HepG2 (cell line): Measurements from ENCODE around the gene ANKFY1. TPM values are rescaled to one million over a fixed set of nuclear protein-coding genes. Genes with fewer than 3 reads are reported as not detected.

Experiments
- BHLHE40 ChIP-seq: IDR thresholded peaks from 2 replicates; pipeline ENCODE4 v1.6.1; 2011; ENCODE audit warnings: low read length, improper control_type of control experiment
- BORCS8-MEF2B ChIP-seq: sonication (generic); formaldehyde crosslinking; IDR thresholded peaks from 2 replicates; pipeline ENCODE4 v1.8.0; 2022; ENCODE audit warnings: mild to moderate bottlenecking, missing genetic modification reagents
- GABPB1 ChIP-seq: IDR thresholded peaks from 2 replicates; pipeline ENCODE4 v1.6.1; 2016; ENCODE audit warnings: mild to moderate bottlenecking, missing genetic modification reagents, moderate library complexity, missing compliant biosample characterization
- KAT7 ChIP-seq: IDR thresholded peaks from 2 replicates; pipeline ENCODE4 v1.6.1; 2018; ENCODE audit warnings: borderline replicate concordance, missing compliant biosample characterization
- MATR3 ChIP-seq: sonication (generic); formaldehyde crosslinking; IDR thresholded peaks from 2 replicates; pipeline ENCODE4 v1.4.0; 2020; ENCODE audit warnings: missing genetic modification reagents
- MAZ ChIP-seq, 2 experiments: sonication (generic) in 1 of 2; formaldehyde crosslinking in 1 of 2; IDR thresholded peaks; 2 replicates each; pipeline versions ENCODE4 v1.5.0 to v1.6.1; 2012 to 2020; ENCODE audit warnings: low read depth in 2 of 2, mild to moderate bottlenecking in 2 of 2, borderline replicate concordance in 1 of 2, improper control_type of control experiment in 1 of 2, low read length in 1 of 2, missing genetic modification reagents in 1 of 2, moderate library complexity in 1 of 2
- NFIC ChIP-seq: IDR thresholded peaks from 2 replicates; pipeline ENCODE4 v1.6.1; 2012; ENCODE audit warnings: mild to moderate bottlenecking, low read length, inconsistent platforms
- PAF1 ChIP-seq: IDR thresholded peaks from 2 replicates; pipeline ENCODE4 v1.6.1; 2016; ENCODE audit warnings: missing genetic modification reagents, missing compliant biosample characterization
- RORA ChIP-seq: sonication (generic); formaldehyde crosslinking; IDR thresholded peaks from 2 replicates; pipeline ENCODE4 v1.5.0; 2020; ENCODE audit warnings: mild to moderate bottlenecking, missing genetic modification reagents, moderate library complexity
- TBL1XR1 ChIP-seq: fragments of 150-350 bp; IDR thresholded peaks from 2 replicates; pipeline ENCODE4 v1.6.1; 2014; ENCODE audit warnings: borderline replicate concordance, low read length; ENCODE audit not compliant: partially characterized antibody
- TFE3 ChIP-seq: IDR thresholded peaks from 2 replicates; pipeline ENCODE4 v1.6.1; 2016
- ZEB1 ChIP-seq: IDR thresholded peaks from 2 replicates; pipeline ENCODE4 v1.6.1; 2012; ENCODE audit warnings: mild to moderate bottlenecking, low read depth, inconsistent platforms; ENCODE audit not compliant: insufficient replicate concordance
- ZFAT ChIP-seq: sonication (generic); formaldehyde crosslinking; conservative IDR thresholded peaks from 2 replicates; pipeline ENCODE4 v1.8.1; 2023; ENCODE audit warnings: missing genetic modification reagents, inconsistent platforms
- ZIK1 ChIP-seq: sonication (generic); formaldehyde crosslinking; IDR thresholded peaks from 2 replicates; pipeline ENCODE4 v1.5.0; 2020; ENCODE audit warnings: mild to moderate bottlenecking, low read depth, missing genetic modification reagents, borderline replicate concordance
- ZKSCAN5 ChIP-seq: sonication (generic); formaldehyde crosslinking; IDR thresholded peaks from 2 replicates; pipeline ENCODE4 v1.5.1; 2020; ENCODE audit warnings: mild to moderate bottlenecking, missing genetic modification reagents
- ZMYM2 ChIP-seq: sonication (generic); formaldehyde crosslinking; IDR thresholded peaks from 2 replicates; pipeline ENCODE4 v1.8.0; 2022; ENCODE audit warnings: mild to moderate bottlenecking, missing genetic modification reagents
- ZNF121 ChIP-seq: sonication (generic); formaldehyde crosslinking; IDR thresholded peaks from 2 replicates; pipeline ENCODE4 v1.5.0; 2020; ENCODE audit warnings: mild to moderate bottlenecking, missing genetic modification reagents
- ZNF3 ChIP-seq: IDR thresholded peaks from 2 replicates; pipeline ENCODE4 v1.7.0; 2017; ENCODE audit warnings: inconsistent platforms
- ZNF44 ChIP-seq: sonication (generic); formaldehyde crosslinking; IDR thresholded peaks from 2 replicates; pipeline ENCODE4 v1.5.1; 2020; ENCODE audit warnings: mild to moderate bottlenecking, missing genetic modification reagents
- ZNF619 ChIP-seq: sonication (generic); formaldehyde crosslinking; IDR thresholded peaks from 2 replicates; pipeline ENCODE4 v1.4.0; 2020; ENCODE audit warnings: mild to moderate bottlenecking, missing genetic modification reagents
- ZNF639 ChIP-seq: conservative IDR thresholded peaks from 2 replicates; pipeline ENCODE4 v1.6.1; 2018; ENCODE audit warnings: missing genetic modification reagents
- ZNF709 ChIP-seq: sonication (generic); formaldehyde crosslinking; IDR thresholded peaks from 2 replicates; pipeline ENCODE4 v1.5.0; 2020; ENCODE audit warnings: mild to moderate bottlenecking, missing genetic modification reagents
- ZSCAN5A ChIP-seq: sonication (generic); formaldehyde crosslinking; IDR thresholded peaks from 2 replicates; pipeline ENCODE4 v1.8.0; 2022; ENCODE audit warnings: mild to moderate bottlenecking, missing genetic modification reagents, borderline replicate concordance
- polyA plus RNA-seq, 8 experiments: library from polyadenylated mRNA; depleted of rRNA in 3 of 8; stranded (reverse) in 7 of 8; unstranded in 1 of 8; fragments of >200 nt; fragmentation: Illumina TruSeq in 4 of 8; extraction: Trizol in 4 of 8; gene quantifications; 2 replicates each; pipeline versions ENCODE4 v1.2.1 to v1.2.3, GENCODE V29; 2011 to 2016; ENCODE audit warnings: low read depth in 4 of 8, missing spikeins in 1 of 8, mixed read lengths in 1 of 8; ENCODE audit not compliant: insufficient read depth in 1 of 8
- total RNA-seq, 5 experiments: library from RNA; depleted of rRNA; stranded (reverse); fragments of >200 nt; fragmentation: Illumina TruSeq; extraction: Trizol; gene quantifications; 2 replicates each; pipeline ENCODE4 v1.2.3, GENCODE V29; 2016; ENCODE audit warnings: low read depth in 1 of 5
- TF ChIP-seq, protein P1 (sequence below): sonication (generic); formaldehyde crosslinking; IDR thresholded peaks from 2 replicates; pipeline ENCODE4 v1.8.1; 2023; ENCODE audit warnings: mild to moderate bottlenecking, missing genetic modification reagents

The ANKFY1 gene
- total and polyA plus RNA-seq, 2 of the 13 experiments (the other 11 are each of a cell fraction or from before 2014, with no cell fraction given), result 11.9 to 16.8 TPM

- no peak for TF ChIP-seq ZMYM2
- no peak for TF ChIP-seq NFIC
- TF ChIP-seq BHLHE40, result no peak
- TF ChIP-seq ZSCAN5A (CRISPR knock-in tag), result no peak; the same call in 1 of the 2 replicates
- peak; percentile 82 for TF ChIP-seq KAT7 (CRISPR knock-in tag)
- TF ChIP-seq, protein P1, sequence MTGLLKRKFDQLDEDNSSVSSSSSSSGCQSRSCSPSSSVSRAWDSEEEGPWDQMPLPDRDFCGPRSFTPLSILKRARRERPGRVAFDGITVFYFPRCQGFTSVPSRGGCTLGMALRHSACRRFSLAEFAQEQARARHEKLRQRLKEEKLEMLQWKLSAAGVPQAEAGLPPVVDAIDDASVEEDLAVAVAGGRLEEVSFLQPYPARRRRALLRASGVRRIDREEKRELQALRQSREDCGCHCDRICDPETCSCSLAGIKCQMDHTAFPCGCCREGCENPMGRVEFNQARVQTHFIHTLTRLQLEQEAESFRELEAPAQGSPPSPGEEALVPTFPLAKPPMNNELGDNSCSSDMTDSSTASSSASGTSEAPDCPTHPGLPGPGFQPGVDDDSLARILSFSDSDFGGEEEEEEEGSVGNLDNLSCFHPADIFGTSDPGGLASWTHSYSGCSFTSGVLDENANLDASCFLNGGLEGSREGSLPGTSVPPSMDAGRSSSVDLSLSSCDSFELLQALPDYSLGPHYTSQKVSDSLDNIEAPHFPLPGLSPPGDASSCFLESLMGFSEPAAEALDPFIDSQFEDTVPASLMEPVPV (CRISPR knock-in tag), result peak; percentile 82
- peak; percentile 72; the same call in 1 of the 2 replicates for TF ChIP-seq BORCS8-MEF2B (CRISPR knock-in tag)
- TF ChIP-seq MATR3 (CRISPR knock-in tag), result no peak
- no peak for TF ChIP-seq ZNF3
- peak; percentile 31; the same call in 1 of the 2 replicates for TF ChIP-seq MAZ (IDR thresholded peaks at IDR 0.05; ENCODE audit: borderline replicate concordance, low read depth, low read length)
- peak; percentile 51; the same call in 1 of the 2 replicates for TF ChIP-seq MAZ (CRISPR knock-in tag; IDR thresholded peaks at IDR 0.05; ENCODE audit: low read depth)
- TF ChIP-seq RORA (CRISPR knock-in tag), result no peak
- TF ChIP-seq ZNF44, result no peak
- TF ChIP-seq ZIK1 (CRISPR knock-in tag), result no peak
- no peak for TF ChIP-seq ZNF121 (CRISPR knock-in tag)
- peak; percentile 61; the same call in 1 of the 2 replicates for TF ChIP-seq ZNF639
- TF ChIP-seq ZFAT (CRISPR knock-in tag), result no peak
- TF ChIP-seq ZNF709, result peak; percentile 50; the same call in 1 of the 2 replicates
- peak; percentile 77; the same call in 1 of the 2 replicates for TF ChIP-seq ZNF619 (CRISPR knock-in tag)
- TF ChIP-seq PAF1 (CRISPR knock-in tag), result no peak
- no peak for TF ChIP-seq ZKSCAN5 (CRISPR knock-in tag)
- TF ChIP-seq ZEB1, result no peak
- TF ChIP-seq GABPB1 (CRISPR knock-in tag), result peak; percentile 79
- no peak for TF ChIP-seq TBL1XR1
- TF ChIP-seq TFE3 (CRISPR knock-in tag), result 0 out of 2 replicates have a peak, but pooled peaks have one; percentile 17
Measured at GRCh38 chr17:4263282-4264215, at the start of gene ANKFY1 (continued).
